ENCODE data around the gene NAALADL2. TPM values are rescaled to one million over a fixed set of nuclear protein-coding genes. Genes with fewer than 3 reads are reported as not detected.

Gene NAALADL2
- total RNA-seq, 1 experiment from 2014 or later, result 1.6 TPM

DNA sequence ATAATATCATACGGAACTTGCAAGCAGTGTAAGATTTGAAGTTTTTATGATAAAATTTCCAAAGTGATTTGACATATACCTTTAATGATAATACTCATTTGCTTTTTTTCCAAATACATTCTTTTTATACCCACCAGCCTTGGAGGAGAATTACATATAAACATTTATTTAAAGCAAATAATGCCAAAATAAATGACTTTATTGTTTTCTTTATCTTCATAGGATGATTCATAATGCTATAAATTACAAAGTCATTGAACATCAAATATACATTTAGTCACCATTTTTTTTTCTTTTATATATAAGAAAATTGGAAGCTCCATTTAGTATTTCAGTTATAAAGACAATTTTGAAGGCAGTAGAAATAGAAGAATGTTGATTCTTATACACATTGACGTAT, 450.9 kb downstream of the NAALADL2 start:
- WGBS (ENCODE audit: extremely low coverage, insufficient read length, low lambda C conversion rate), result no CpG with 5 or more reads among the region's 2 CpGs
- H2AK5ac ChIP-seq (ENCODE audit: insufficient read length, low read length), result no peak overlapping the region

More for the DNA sequence above, 450.9 kb downstream of the NAALADL2 start:
- Mint-ChIP-seq H3K27ac (no peak overlapping the region), H3K4me1 (no peaks in the 10 kb centered on the region), H3K9me3 (no peaks in the 10 kb centered on the region), H3K4me3 (no peak overlapping the region), H3K27me3 (ENCODE audit: low read depth) (no peaks in the 10 kb centered on the region), H3K36me3 (ENCODE audit: insufficient read depth in 1 of 3, low read depth in 3 of 3) (no peaks in the 10 kb centered on the region)
- no peaks in the 10 kb centered on the region for H3K79me2 ChIP-seq (ENCODE audit: insufficient read depth, low read length)
- no peaks in the 10 kb centered on the region for H4K20me1 ChIP-seq (ENCODE audit: control insufficient read depth, insufficient read depth, insufficient read length)
- no peak overlapping the region for H4K5ac ChIP-seq (ENCODE audit: insufficient read length, low read depth, low read length)
- no peak overlapping the region for H3K4me2 ChIP-seq (ENCODE audit: insufficient read depth, insufficient read length, low read length)
- no peak overlapping the region for H3K9ac ChIP-seq (ENCODE audit: extremely low read depth, insufficient read length, low read length)
- no peak overlapping the region for H3K14ac ChIP-seq (ENCODE audit: insufficient read depth, low read length)
- no peak overlapping the region for H2BK120ac ChIP-seq (ENCODE audit: low read depth, low read length, poor library complexity, severe bottlenecking)
- H3K79me1 ChIP-seq (ENCODE audit: insufficient read depth, low read depth, low read length, poor library complexity, severe bottlenecking), result no peaks in the 10 kb centered on the region
- no peaks in the 10 kb centered on the region for H3K23me2 ChIP-seq (ENCODE audit: insufficient read length, low read depth, low read length, poor library complexity, severe bottlenecking)
- H3K56ac ChIP-seq (ENCODE audit: insufficient read length, low read depth, low read length), result no peak overlapping the region
- H3K18ac ChIP-seq (ENCODE audit: insufficient read length, low read depth, low read length), result no peak overlapping the region
- no peak overlapping the region for H3K23ac ChIP-seq (ENCODE audit: insufficient read length, low read depth, low read length)
- no peaks in the 10 kb centered on the region for H3K9me3 ChIP-seq (ENCODE audit: control insufficient read depth, low read depth, low read length)
- H2AFZ ChIP-seq (ENCODE audit: low read length), result no peak overlapping the region
- H2BK15ac ChIP-seq (ENCODE audit: low read depth, low read length), result no peak overlapping the region
- H4K8ac ChIP-seq (replicated peaks; ENCODE audit: insufficient read length, low read depth, low read length), result no peak overlapping the region
- no peak overlapping the region for H2BK5ac ChIP-seq (ENCODE audit: insufficient read length, low read length)
- H2BK20ac ChIP-seq (ENCODE audit: low read depth, low read length, poor library complexity, severe bottlenecking), result no peak overlapping the region
- no peaks in the 10 kb centered on the region for H3K27me3 ChIP-seq (ENCODE audit: insufficient read depth, low read length)
- TF ChIP-seq, protein P1, sequence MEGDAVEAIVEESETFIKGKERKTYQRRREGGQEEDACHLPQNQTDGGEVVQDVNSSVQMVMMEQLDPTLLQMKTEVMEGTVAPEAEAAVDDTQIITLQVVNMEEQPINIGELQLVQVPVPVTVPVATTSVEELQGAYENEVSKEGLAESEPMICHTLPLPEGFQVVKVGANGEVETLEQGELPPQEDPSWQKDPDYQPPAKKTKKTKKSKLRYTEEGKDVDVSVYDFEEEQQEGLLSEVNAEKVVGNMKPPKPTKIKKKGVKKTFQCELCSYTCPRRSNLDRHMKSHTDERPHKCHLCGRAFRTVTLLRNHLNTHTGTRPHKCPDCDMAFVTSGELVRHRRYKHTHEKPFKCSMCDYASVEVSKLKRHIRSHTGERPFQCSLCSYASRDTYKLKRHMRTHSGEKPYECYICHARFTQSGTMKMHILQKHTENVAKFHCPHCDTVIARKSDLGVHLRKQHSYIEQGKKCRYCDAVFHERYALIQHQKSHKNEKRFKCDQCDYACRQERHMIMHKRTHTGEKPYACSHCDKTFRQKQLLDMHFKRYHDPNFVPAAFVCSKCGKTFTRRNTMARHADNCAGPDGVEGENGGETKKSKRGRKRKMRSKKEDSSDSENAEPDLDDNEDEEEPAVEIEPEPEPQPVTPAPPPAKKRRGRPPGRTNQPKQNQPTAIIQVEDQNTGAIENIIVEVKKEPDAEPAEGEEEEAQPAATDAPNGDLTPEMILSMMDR (conservative IDR thresholded peaks at IDR 0.05), result no peak
- no peak overlapping the region for H4K91ac ChIP-seq (ENCODE audit: insufficient read length, low read depth, low read length)
- H3T11ph ChIP-seq (ENCODE audit: low read length), result no peak overlapping the region
- no peaks in the 10 kb centered on the region for H3K4me1 ChIP-seq (ENCODE audit: insufficient read depth, low read length)
- no peak overlapping the region for H2BK12ac ChIP-seq (ENCODE audit: insufficient read length, low read depth, low read length)
- no peak overlapping the region for H3K4ac ChIP-seq (ENCODE audit: low read depth, low read length)
- DNase-seq, result no peak
- H3K27ac ChIP-seq (ENCODE audit: insufficient read length, low read depth, low read length), result no peak overlapping the region

All from H9 (cell line).